Mesendoderm (in vitro differentiated cells): ENCODE data around the gene TENM4.
A peak's percentile ranks its signal among the peaks of the same experiment; 100 is the strongest.

ENCODE experiments used
- DNase-seq: peaks from one replicate; pipeline ENCODE4 v3.0.0; 2013
- H2AK5ac ChIP-seq: 2 replicates; pipeline ENCODE4 v1.6.1; 2013; ENCODE audit warnings: low read length, inconsistent platforms
- H2BK120ac ChIP-seq: 2 replicates; pipeline ENCODE4 v1.6.1; 2013; ENCODE audit warnings: low read depth, mild to moderate bottlenecking, low read length, moderate library complexity, mixed read lengths
- H2BK15ac ChIP-seq: replicated peaks from 2 replicates; pipeline ENCODE4 v1.6.1; 2013; ENCODE audit warnings: low read depth, mild to moderate bottlenecking, moderate library complexity
- H2BK5ac ChIP-seq: 2 replicates; pipeline ENCODE4 v1.6.1; 2013; ENCODE audit warnings: low read length, inconsistent platforms
- H3K18ac ChIP-seq: 2 replicates; pipeline ENCODE4 v1.6.1; 2013; ENCODE audit warnings: mild to moderate bottlenecking, low read length, mixed read lengths
- H3K23ac ChIP-seq: one replicate; pipeline ENCODE4 v1.6.1; 2013; ENCODE audit warnings: low read length
- H3K27ac ChIP-seq: 2 replicates; pipeline ENCODE4 v1.5.1; 2013; ENCODE audit warnings: low read depth, mild to moderate bottlenecking, inconsistent platforms, low read length, moderate library complexity
- H3K27me3 ChIP-seq: 2 replicates; pipeline ENCODE4 v1.6.1; 2013; ENCODE audit warnings: low read length, control low read depth, mild to moderate bottlenecking, inconsistent platforms; ENCODE audit not compliant: insufficient read depth, poor library complexity
- H3K36me3 ChIP-seq: 2 replicates; pipeline ENCODE4 v1.6.1; 2013; ENCODE audit warnings: low read length, inconsistent platforms; ENCODE audit not compliant: control insufficient read depth, insufficient read depth
- H3K4ac ChIP-seq: one replicate; pipeline ENCODE4 v1.6.1; 2013; ENCODE audit warnings: low read depth, mild to moderate bottlenecking, low read length, moderate library complexity
- H3K4me1 ChIP-seq: 2 replicates; pipeline ENCODE4 v1.6.1; 2013; ENCODE audit warnings: low read depth, low read length, inconsistent platforms; ENCODE audit not compliant: control insufficient read depth
- H3K4me2 ChIP-seq: 2 replicates; pipeline ENCODE4 v1.6.1; 2013; ENCODE audit warnings: low read length
- H3K4me3 ChIP-seq: 2 replicates; pipeline ENCODE4 v1.5.1; 2013; ENCODE audit warnings: mild to moderate bottlenecking, low read length
- H3K56ac ChIP-seq: one replicate; pipeline ENCODE4 v1.6.1; 2013; ENCODE audit warnings: low read length
- H3K79me1 ChIP-seq: 2 replicates; pipeline ENCODE4 v1.6.1; 2013; ENCODE audit warnings: low read length, inconsistent platforms
- H3K79me2 ChIP-seq: 2 replicates; pipeline ENCODE4 v1.6.1; 2013; ENCODE audit warnings: mild to moderate bottlenecking, low read length; ENCODE audit not compliant: control insufficient read depth, insufficient read depth
- H3K9ac ChIP-seq: 2 replicates; pipeline ENCODE4 v1.6.1; 2013; ENCODE audit warnings: low read length, inconsistent platforms
- H4K5ac ChIP-seq: one replicate; pipeline ENCODE4 v1.6.1; 2013; ENCODE audit warnings: low read length
- H4K8ac ChIP-seq: one replicate; pipeline ENCODE4 v1.6.1; 2013; ENCODE audit warnings: low read depth, mild to moderate bottlenecking, control low read depth, low read length, moderate library complexity
- WGBS: extraction: QIAGEN DNeasy Blood & Tissue Kit; methylation state at CpG from one replicate; pipeline ENCODE4 v1.1.7; 2013; ENCODE audit warnings: low lambda C conversion rate, missing lambda C conversion rate; ENCODE audit not compliant: insufficient coverage; ENCODE audit errors: extremely low coverage; 5-methylcytosine and 5-hydroxymethylcytosine counted together

The TENM4 gene

DNA sequence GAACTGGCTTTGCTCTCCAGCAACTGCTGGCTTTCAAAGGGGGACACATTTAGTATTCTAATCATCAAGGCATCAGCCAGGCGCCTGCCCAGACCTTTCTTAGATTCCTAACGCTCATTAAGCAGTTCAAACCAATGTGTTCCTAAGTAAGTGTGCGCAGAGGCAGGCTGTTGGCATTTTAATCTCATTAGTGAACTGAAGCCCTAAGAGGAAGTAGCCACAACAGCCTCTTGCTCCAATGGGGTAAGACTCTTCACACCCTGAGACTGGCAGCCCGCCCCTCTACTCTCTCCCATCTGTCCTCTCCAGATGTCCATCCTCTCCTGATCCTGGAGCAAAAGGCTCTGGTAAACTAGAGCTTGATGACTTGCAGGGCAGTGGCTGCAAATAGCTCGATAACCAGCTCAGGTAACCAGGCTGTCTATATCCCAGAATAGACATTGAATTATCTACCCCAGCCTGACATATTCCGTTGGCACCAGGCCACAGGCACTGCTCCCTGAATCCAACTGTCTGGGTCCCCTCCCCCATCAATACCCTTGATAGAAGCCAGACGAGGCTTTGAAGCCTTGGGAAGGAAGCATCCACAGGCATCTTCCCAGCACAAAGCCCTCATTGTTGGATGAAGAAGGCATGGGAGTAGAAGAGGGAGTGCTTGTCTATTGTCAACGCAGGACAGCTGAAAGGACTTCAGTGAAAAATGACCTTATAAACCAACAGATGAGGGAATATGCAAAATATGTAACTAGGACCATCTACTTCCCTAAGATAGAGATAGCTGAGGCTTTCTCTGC, 321.1 kb downstream of the TENM4 start:
- no peak overlapping the region for H4K5ac ChIP-seq
- no peak overlapping the region for H2BK15ac ChIP-seq
- no peak overlapping the region for H3K4me2 ChIP-seq
- no peaks in the 10 kb centered on the region for H3K79me2 ChIP-seq
- H4K8ac ChIP-seq: no peak overlapping the region
- peaks cover 6% of the 10 kb centered on the region for H3K4me1 ChIP-seq
- H3K18ac ChIP-seq: no peak overlapping the region
- no peak overlapping the region for H2BK5ac ChIP-seq
- no peaks in the 10 kb centered on the region for H3K36me3 ChIP-seq
- no peaks in the 10 kb centered on the region for H3K27me3 ChIP-seq
- peak; percentile 86 for DNase-seq
- H3K9ac ChIP-seq: no peak overlapping the region
- no peak overlapping the region for H2AK5ac ChIP-seq
- no peak overlapping the region for H3K23ac ChIP-seq
- H3K79me1 ChIP-seq: no peaks in the 10 kb centered on the region
- WGBS: no CpG with 5 or more reads among the region's 8 CpGs
- no peak overlapping the region for H2BK120ac ChIP-seq
- H3K27ac ChIP-seq: no peak overlapping the region
- no peak overlapping the region for H3K56ac ChIP-seq
- no peak overlapping the region for H3K4ac ChIP-seq
- H3K4me3 ChIP-seq: no peak overlapping the region

DNA sequence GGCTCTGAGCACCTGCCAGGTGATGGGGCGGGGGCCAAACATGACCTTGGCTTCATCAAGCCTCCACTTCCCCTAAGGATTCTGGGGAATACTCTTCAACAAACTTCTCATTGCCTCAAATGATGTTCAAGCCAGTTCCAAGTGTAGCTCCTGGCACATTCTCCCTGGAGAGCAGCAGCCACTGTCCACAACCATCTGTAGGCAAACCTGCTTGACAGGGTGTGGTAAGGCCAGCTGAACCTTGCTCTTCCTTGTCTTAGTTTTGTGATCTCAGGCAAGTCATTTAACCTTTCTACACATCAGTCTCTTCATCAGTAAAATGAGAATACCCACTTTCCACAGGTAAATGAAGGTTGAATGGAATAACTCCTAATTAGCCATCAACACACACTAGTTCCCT, 323.3 kb downstream of the TENM4 start:
- Histone ChIP-seq H3K9ac (no peak overlapping the region), H2AK5ac (no peak overlapping the region), H3K27ac (no peak overlapping the region), H3K4me2 (no peak overlapping the region), H3K4ac (no peak overlapping the region), H3K23ac (no peak overlapping the region), H3K56ac (no peak overlapping the region), H3K79me1 (no peaks in the 10 kb centered on the region), H3K27me3 (no peaks in the 10 kb centered on the region), H2BK120ac (no peak overlapping the region), H4K8ac (no peak overlapping the region), H4K5ac (no peak overlapping the region), H3K4me1 (peaks cover 6% of the 10 kb centered on the region), H2BK15ac (no peak overlapping the region), H3K4me3 (no peak overlapping the region), H2BK5ac (no peak overlapping the region), H3K18ac (no peak overlapping the region), H3K36me3 (no peaks in the 10 kb centered on the region), H3K79me2 (no peaks in the 10 kb centered on the region)
- no CpG with 5 or more reads among the region's 1 CpG for WGBS
- no peak for DNase-seq

DNA sequence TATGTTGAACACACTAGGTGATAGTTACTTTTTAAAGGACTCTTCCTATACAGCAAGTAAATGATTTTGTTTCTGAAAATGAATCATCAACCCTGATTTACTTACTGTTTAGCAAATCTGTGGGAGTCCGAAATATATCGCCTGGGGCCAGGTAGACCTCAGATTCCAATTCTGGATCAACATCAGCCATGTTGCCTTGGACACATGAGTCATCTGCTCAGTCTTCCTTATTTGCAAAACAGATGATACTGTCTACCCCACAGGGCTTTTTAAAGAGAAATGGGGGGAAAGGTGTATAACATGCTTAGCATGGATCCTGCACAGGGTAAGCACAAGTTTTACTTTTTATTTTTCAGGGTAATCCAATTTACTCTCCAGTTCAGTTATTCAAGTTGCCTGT, 324.2 kb downstream of the TENM4 start:
- Histone ChIP-seq H2AK5ac (no peak overlapping the region), H3K27me3 (no peaks in the 10 kb centered on the region), H2BK120ac (no peak overlapping the region), H3K36me3 (no peaks in the 10 kb centered on the region), H4K5ac (no peak overlapping the region), H3K27ac (no peak overlapping the region), H3K56ac (no peak overlapping the region), H3K79me1 (no peaks in the 10 kb centered on the region), H3K79me2 (no peaks in the 10 kb centered on the region), H3K18ac (no peak overlapping the region), H2BK15ac (no peak overlapping the region), H3K4me3 (no peak overlapping the region), H2BK5ac (no peak overlapping the region), H3K4me2 (no peak overlapping the region), H3K9ac (no peak overlapping the region), H3K23ac (no peak overlapping the region), H4K8ac (no peak overlapping the region), H3K4me1 (peaks cover 6% of the 10 kb centered on the region), H3K4ac (no peak overlapping the region)
- no peak for DNase-seq
- WGBS: no CpG with 5 or more reads among the region's 2 CpGs

DNA sequence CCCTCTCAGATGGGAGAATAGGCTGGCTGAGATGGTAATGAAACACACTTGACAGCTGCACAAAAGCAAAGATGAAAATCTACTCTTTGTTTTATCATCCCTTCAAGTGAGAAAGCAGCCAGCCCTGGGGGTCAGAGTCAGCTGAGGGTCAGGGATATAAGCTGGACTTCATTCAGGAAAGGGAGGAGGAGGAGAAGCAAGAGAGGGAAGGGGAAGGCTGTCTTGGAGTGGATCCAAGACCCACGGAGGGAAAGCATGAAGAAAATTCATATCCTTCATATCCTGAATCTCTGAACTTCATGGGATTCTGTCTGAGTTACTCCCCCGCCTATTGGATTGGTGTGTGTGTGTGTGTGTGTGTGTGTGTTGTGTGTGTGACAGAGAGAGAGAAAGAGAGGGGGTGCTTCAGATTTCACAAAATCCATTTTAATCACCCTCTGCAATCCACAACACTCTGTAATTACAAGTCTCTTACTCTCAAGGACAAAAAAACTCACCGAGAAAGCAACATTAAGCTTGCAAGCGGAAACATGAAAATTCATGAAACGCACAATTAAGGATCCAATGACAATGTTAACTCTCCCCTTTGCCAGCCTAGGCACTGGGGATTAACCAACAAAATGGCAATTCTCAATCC, 327.7 kb downstream of the TENM4 start:
- Histone ChIP-seq H3K56ac (no peak overlapping the region), H4K5ac (no peak overlapping the region), H3K4me3 (no peak overlapping the region), H3K4ac (no peak overlapping the region), H3K27me3 (no peaks in the 10 kb centered on the region), H3K4me2 (no peak overlapping the region), H3K23ac (no peak overlapping the region), H3K27ac (no peak overlapping the region), H3K79me1 (no peaks in the 10 kb centered on the region), H3K36me3 (no peaks in the 10 kb centered on the region), H3K4me1 (no peaks in the 10 kb centered on the region), H3K18ac (no peak overlapping the region), H4K8ac (no peak overlapping the region), H3K79me2 (no peaks in the 10 kb centered on the region), H2AK5ac (no peak overlapping the region), H2BK15ac (no peak overlapping the region), H2BK120ac (no peak overlapping the region), H3K9ac (no peak overlapping the region), H2BK5ac (no peak overlapping the region)
- WGBS: no CpG with 5 or more reads among the region's 5 CpGs
- DNase-seq: no peak

DNA sequence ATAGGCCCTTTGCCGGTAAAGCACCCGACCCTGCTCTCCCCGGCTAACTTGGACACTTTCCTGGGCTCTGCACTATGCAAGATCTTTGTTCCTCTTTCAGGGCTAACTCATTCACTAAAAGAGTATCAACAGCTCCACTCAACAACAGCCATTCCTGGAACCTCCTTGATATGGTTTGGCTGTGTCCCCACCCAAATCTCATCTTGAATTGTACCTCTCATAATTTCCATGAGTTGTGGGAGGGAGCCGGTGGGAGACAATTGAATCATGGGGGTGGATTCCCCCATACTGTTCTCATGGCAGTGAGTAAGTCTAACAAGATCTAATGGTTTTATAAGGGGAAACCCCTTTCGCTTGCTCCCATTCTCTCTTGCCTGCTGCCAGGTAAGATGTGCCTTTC, 330.0 kb downstream of the TENM4 start:
- H3K27me3 ChIP-seq: no peaks in the 10 kb centered on the region
- no peaks in the 10 kb centered on the region for H3K4me1 ChIP-seq
- H2BK15ac ChIP-seq: no peak overlapping the region
- no peak overlapping the region for H3K56ac ChIP-seq
- no peak overlapping the region for H3K9ac ChIP-seq
- no peak overlapping the region for H3K4ac ChIP-seq
- H4K8ac ChIP-seq: no peak overlapping the region
- no peak overlapping the region for H4K5ac ChIP-seq
- H3K79me2 ChIP-seq: no peaks in the 10 kb centered on the region
- H3K36me3 ChIP-seq: no peaks in the 10 kb centered on the region
- no CpG with 5 or more reads among the region's 5 CpGs for WGBS
- no peak overlapping the region for H3K27ac ChIP-seq
- H2BK120ac ChIP-seq: no peak overlapping the region
- no peak overlapping the region for H2BK5ac ChIP-seq
- no peak for DNase-seq
- no peak overlapping the region for H3K23ac ChIP-seq
- H3K4me2 ChIP-seq: no peak overlapping the region
- no peak overlapping the region for H2AK5ac ChIP-seq
- no peaks in the 10 kb centered on the region for H3K79me1 ChIP-seq
- H3K18ac ChIP-seq: no peak overlapping the region
- no peak overlapping the region for H3K4me3 ChIP-seq
